ENCODE data around the gene ALDH3A2.
"Not testable (repeated sequence)": the region's sequence is repeated elsewhere in the genome, so short reads cannot be mapped to it uniquely, and the experiment has no call there.

ALDH3A2 gene

GRCh38 chr17:19683117-19683516 is 34.6 kb downstream of the ALDH3A2 start:
- no peak for DNase-seq

- not testable (repeated sequence) for DNase-seq
Observed at GRCh38 chr17:19684909-19685580, 36.5 kb downstream of the ALDH3A2 start.

GRCh38 chr17:19686400-19687090 is 38.0 kb downstream of the ALDH3A2 start:
- no peak for DNase-seq

GRCh38 chr17:19702217-19702641 is 53.7 kb downstream of the ALDH3A2 start:
- no peak for DNase-seq

GRCh38 chr17:19703106-19703827 is 54.7 kb downstream of the ALDH3A2 start:
- no peak for DNase-seq

- DNase-seq, result no peak
Observed at GRCh38 chr17:19703828-19704613, 55.5 kb downstream of the ALDH3A2 start.

DNA sequence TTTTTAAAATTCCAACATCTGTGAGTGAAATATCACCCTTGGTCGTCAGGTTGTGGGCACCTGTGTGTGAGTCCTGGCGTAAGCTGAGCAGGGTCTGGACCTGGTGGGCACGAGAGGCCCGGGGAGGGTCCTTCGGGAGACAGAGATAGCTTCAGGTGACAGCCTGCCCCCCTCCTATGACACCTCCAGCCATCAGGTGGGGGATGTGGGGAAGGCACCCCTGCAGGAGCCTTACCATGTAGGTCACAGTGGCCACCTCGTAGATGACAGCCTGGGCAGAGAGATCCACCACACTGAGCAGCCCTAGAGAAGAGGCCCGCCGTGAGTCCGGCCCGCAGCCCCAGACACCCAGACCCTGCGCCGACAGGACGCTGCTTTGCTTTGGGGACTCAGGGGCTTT is 56.6 kb downstream of the ALDH3A2 start:
- no peak for DNase-seq

GRCh38 chr17:19705771-19706770 is 57.5 kb downstream of the ALDH3A2 start:
- DNase-seq, result no peak

GRCh38 chr17:19706791-19707727 is 58.5 kb downstream of the ALDH3A2 start:
- DNase-seq, result no peak

DNA sequence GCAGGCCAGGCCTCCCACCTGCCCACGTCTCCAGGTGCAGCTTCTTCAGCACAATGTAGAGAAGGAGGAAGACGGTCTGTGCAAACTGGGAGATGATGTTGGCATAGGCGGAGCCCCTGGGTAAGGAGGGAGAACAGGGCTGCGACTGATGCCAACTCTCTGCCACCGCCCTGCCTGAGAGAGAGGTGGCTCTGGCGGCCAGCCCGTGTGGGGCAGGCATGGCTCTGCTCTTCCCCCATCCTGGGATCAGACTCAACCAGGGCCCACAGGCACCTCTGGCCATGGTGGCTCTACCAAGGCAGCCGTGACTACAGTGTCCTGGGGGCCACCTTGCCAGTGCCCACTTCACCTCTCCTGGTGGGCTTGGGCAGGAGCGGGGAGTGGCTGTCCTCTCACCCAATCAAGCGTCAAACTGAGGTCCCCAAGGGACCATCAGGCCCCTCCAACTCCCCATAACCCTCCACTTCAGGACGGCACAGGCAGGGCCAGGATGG is 59.2 kb downstream of the ALDH3A2 start:
- DNase-seq, result no peak

DNA sequence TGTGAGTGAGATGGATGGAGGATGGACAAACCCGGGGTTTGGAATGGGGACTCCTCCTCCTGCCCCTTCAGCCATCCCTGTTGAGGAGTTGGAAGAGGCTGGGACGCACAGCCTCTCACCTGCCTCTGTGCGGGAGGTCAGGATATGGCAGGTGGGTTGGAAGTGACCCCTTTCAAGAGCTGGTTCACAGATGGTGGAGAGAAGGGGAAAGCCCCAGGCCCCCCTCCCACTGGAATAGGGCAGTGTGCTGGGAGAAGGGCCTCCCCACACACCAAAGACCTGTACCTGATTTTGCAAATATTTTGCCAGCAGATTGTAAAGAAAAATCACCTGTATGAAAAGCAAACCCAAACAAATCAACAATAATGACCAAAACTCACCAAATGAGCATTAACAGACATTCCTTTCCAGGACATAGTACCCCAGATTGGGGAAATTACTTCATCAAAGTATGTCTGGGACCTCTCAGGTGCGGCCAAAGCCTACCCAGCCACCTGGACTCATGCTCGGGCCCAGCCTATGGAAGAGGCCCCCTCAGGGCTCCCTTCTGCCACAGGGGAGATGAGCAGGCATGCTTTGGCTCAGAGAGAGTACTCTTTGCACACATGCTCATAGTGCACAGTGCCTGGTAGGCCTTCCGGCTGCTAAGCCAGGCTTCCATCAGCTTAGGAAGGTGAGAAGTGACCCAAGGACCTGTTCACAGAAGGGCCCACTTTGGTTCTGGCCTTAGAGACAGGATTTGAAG is 60.1 kb downstream of the ALDH3A2 start:
- DNase-seq, result no peak

GRCh38 chr17:19709841-19710240 is 61.3 kb downstream of the ALDH3A2 start:
- no peak for DNase-seq

DNA sequence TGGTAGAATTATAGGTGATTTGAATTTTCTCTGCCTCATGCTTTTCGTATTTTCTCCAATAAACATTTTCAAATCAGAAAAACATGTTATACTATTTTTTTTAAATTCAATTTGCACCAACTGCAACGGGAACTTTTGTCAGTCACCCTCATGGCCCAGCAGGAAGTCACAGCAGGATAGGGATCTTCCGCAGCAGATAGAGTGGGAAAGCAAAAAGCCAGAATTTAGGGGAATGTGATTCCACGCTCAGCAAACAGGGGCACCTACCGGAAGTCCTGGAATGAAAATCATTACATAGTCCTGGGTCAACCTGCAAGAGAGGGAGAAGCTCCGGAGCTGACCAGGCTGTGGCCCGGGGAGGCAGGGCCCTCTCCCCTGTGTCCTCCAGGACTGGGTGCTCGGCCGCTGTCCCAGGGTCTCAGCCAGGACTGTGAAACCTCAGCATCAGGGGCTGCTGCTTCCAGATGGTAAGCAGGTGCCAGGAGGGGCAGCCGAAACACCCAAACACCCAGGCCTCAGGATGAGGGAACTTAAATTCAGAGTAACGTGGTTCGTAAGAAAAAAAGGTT is 64.0 kb downstream of the ALDH3A2 start:
- no peak for DNase-seq

- DNase-seq, result no peak
Observed at GRCh38 chr17:19713462-19713861, 64.9 kb downstream of the ALDH3A2 start.

- no peak for DNase-seq
Observed at GRCh38 chr17:19713901-19714361, 65.4 kb downstream of the ALDH3A2 start.

GRCh38 chr17:19714542-19715411 is 66.2 kb downstream of the ALDH3A2 start:
- DNase-seq, result no peak

DNA sequence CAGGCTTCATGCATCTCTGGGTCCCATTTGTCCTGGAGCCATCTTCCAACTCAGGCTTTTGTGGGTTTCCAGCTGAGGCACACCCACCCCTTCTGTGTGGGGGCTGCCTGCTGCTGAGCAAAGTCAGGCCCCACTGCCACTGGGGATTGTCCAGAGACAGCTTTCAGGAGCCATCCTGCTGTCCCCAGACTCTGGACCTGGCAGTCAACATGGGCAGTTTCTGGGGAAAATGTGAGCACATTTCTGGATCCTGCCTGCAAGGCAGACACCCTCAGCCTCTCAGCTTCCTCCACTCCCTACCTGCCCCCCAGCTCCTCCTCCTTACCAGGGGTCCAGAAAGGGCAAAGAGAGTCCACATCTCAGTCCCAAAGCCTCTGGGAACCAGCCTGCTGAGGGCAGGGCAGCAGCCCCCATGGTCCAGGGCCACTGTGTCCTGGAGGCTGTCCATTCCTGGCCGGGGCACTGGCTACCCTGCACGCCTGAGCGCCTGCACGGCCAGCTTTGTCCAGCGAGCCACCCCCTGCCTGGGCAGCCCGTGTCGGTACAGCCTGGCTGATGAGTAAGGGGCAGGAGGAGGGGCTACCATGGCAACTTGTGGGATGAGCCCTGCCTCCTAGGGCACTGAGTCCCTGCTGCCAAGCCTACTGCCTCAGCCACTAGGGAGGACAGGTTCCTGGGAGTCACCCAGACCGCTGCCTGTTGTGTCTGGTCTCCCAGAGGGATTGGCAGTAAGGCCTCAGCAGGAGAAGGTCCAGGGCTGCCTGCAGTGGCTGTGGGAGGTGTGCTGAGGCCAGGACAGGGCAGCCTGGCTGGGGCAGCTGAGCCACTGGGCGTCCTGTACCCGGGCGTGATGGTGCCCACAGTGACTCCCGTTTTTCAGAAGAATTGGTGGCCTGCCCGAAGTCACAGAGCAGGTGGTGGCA is 67.8 kb downstream of the ALDH3A2 start, which contains the start of gene SLC47A2:
Gene SLC47A2, minus strand, starts transcription at position 477 of the 923 bp plus-strand sequence. Its CDS starts 29 bp downstream, at position 448.
- no peak for DNase-seq
